ENCODE data around the gene R3HCC1L.

DNA sequence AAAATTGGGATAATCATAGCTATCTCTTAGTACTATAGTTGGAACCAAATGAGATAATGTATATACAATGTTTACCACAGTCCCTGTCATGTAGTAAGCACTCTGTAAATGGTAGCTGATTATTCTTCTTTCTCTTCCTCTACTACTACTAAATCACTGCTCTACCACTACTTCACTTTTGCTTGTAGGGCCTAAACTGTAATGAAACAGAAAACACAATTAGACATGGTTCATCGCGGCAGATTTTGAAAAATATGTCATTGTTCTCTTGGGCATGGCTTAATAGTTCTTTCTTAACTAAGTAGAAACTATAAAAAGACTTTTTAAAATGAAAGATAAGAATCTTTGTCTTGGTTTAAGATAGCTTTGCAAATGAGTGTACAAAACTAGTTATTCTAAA lies 34.9 kb downstream of the R3HCC1L start:
- TF ChIP-seq POLR2AphosphoS5 (IDR thresholded peaks at IDR 0.05; ENCODE audit: low read depth, low read length), result no peak
- TF ChIP-seq, protein P1, sequence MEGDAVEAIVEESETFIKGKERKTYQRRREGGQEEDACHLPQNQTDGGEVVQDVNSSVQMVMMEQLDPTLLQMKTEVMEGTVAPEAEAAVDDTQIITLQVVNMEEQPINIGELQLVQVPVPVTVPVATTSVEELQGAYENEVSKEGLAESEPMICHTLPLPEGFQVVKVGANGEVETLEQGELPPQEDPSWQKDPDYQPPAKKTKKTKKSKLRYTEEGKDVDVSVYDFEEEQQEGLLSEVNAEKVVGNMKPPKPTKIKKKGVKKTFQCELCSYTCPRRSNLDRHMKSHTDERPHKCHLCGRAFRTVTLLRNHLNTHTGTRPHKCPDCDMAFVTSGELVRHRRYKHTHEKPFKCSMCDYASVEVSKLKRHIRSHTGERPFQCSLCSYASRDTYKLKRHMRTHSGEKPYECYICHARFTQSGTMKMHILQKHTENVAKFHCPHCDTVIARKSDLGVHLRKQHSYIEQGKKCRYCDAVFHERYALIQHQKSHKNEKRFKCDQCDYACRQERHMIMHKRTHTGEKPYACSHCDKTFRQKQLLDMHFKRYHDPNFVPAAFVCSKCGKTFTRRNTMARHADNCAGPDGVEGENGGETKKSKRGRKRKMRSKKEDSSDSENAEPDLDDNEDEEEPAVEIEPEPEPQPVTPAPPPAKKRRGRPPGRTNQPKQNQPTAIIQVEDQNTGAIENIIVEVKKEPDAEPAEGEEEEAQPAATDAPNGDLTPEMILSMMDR (IDR thresholded peaks at IDR 0.05), result no peak
- TF ChIP-seq, protein P2, sequence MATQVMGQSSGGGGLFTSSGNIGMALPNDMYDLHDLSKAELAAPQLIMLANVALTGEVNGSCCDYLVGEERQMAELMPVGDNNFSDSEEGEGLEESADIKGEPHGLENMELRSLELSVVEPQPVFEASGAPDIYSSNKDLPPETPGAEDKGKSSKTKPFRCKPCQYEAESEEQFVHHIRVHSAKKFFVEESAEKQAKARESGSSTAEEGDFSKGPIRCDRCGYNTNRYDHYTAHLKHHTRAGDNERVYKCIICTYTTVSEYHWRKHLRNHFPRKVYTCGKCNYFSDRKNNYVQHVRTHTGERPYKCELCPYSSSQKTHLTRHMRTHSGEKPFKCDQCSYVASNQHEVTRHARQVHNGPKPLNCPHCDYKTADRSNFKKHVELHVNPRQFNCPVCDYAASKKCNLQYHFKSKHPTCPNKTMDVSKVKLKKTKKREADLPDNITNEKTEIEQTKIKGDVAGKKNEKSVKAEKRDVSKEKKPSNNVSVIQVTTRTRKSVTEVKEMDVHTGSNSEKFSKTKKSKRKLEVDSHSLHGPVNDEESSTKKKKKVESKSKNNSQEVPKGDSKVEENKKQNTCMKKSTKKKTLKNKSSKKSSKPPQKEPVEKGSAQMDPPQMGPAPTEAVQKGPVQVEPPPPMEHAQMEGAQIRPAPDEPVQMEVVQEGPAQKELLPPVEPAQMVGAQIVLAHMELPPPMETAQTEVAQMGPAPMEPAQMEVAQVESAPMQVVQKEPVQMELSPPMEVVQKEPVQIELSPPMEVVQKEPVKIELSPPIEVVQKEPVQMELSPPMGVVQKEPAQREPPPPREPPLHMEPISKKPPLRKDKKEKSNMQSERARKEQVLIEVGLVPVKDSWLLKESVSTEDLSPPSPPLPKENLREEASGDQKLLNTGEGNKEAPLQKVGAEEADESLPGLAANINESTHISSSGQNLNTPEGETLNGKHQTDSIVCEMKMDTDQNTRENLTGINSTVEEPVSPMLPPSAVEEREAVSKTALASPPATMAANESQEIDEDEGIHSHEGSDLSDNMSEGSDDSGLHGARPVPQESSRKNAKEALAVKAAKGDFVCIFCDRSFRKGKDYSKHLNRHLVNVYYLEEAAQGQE (IDR thresholded peaks at IDR 0.05; ENCODE audit: insufficient read depth in 1 of 2, low read depth in 2 of 2, low read length in 1 of 2), result no peak

Data from Panc1 (cell line).